Liver (tissue), 3 donors: ENCODE data around the gene RGS14.

Experiments
- CTCF ChIP-seq: fragments of 150-350 bp; IDR thresholded peaks from 2 replicates; pipeline ENCODE4 v1.5.1; 2017; ENCODE audit warnings: improper control_type of control experiment, low read depth, low read length; ENCODE audit not compliant: missing input control
- RAD21 ChIP-seq, 2 donors: IDR thresholded peaks; 2 replicates each; pipeline ENCODE4 v1.6.1; 2016; ENCODE audit warnings: antibody characterized with exemption in 2 of 2, mild to moderate bottlenecking in 2 of 2
- RXRA ChIP-seq, 2 donors: IDR thresholded peaks; 2 replicates each; pipeline ENCODE4 v1.6.1; 2017 to 2018; ENCODE audit warnings: antibody characterized with exemption in 2 of 2, mild to moderate bottlenecking in 1 of 2
- donor health status: healthy.
- donor health status: healthy.

- no peak for TF ChIP-seq CTCF
- TF ChIP-seq RAD21 (IDR thresholded peaks at IDR 0.05) = no peak
- no peak for TF ChIP-seq RXRA (IDR thresholded peaks at IDR 0.05)
Measured at GRCh38 chr5:177386542-177386941, 28.8 kb downstream of the RGS14 start.
